T-cell (primary cell): ENCODE results near the gene NOL12. TPM values are rescaled to one million over a fixed set of nuclear protein-coding genes. Genes with fewer than 3 reads are reported as not detected.

Source experiments
- ATAC-seq, 4 experiments: fragments of 200-7000 bp in 3 of 4; fragments of 150-1000 bp in 1 of 4; cut with Tn5 transposase; replicated peaks in 1 of 4; 1 replicate in 3 of 4; 2 replicates in 1 of 4; pipeline ENCODE4 v1.10.0; 2021; ENCODE audit warnings: moderate library complexity in 3 of 4, mild to moderate bottlenecking in 2 of 4, moderate number of reproducible peaks in 1 of 4
- CTCF ChIA-PET, 2 donors: fragments of 300-600 bp; sonication (Branson Sonifier 250); formaldehyde crosslinking; loops; one replicate each; lab custom pipeline; 2022; ENCODE audit warnings: antibody characterized with exemption in 2 of 2; lab: Charles Lee
- POLR2A ChIA-PET, 2 donors: fragments of 300-600 bp; sonication (Branson Sonifier 250); formaldehyde crosslinking; loops; one replicate each; lab custom pipeline; 2022; ENCODE audit warnings: antibody characterized with exemption in 2 of 2; lab: Charles Lee
- DNase-seq, 35 experiments: peaks; one replicate each; pipeline versions ENCODE4 v3.0.0 to v3.0.0-alpha.2; 2013 to 2023
- H3K27ac ChIP-seq: one replicate; pipeline ENCODE4 v1.5.1; 2013; ENCODE audit warnings: low read length
- H3K27me3 ChIP-seq, 2 experiments: replicated peaks in 1 of 2; 1 replicate in 1 of 2; 2 replicates in 1 of 2; pipeline versions ENCODE4 v1.6.1 to v1.7.0; 2013; ENCODE audit warnings: low read length in 1 of 2, mixed read lengths in 1 of 2; ENCODE audit not compliant: control insufficient read depth in 2 of 2, insufficient read depth in 2 of 2; ENCODE audit errors: extremely low read depth in 1 of 2
- H3K36me3 ChIP-seq, 2 donors: 1 replicate in 1 of 2; 2 replicates in 1 of 2; pipeline versions ENCODE4 v1.6.1 to v1.7.0; 2013; ENCODE audit warnings: low read length in 1 of 2; ENCODE audit not compliant: control insufficient read depth in 2 of 2, insufficient read depth in 1 of 2; ENCODE audit errors: extremely low read depth in 1 of 2
- H3K4me1 ChIP-seq, 2 experiments: 1 replicate in 1 of 2; 2 replicates in 1 of 2; pipeline versions ENCODE4 v1.6.1 to v1.7.0; 2013; ENCODE audit warnings: low read length in 2 of 2, mixed read lengths in 1 of 2; ENCODE audit not compliant: insufficient read depth in 2 of 2, control insufficient read depth in 1 of 2; ENCODE audit errors: extremely low read depth in 1 of 2
- H3K4me3 ChIP-seq, 2 donors: 1 replicate in 1 of 2; 2 replicates in 1 of 2; pipeline versions ENCODE4 v1.5.1 to v1.7.0; 2013; ENCODE audit warnings: mild to moderate bottlenecking in 2 of 2, low read length in 1 of 2, moderate library complexity in 1 of 2; ENCODE audit not compliant: control insufficient read depth in 1 of 2; ENCODE audit errors: extremely low read depth in 1 of 2
- H3K9me3 ChIP-seq: 2 replicates; pipeline ENCODE4 v1.7.0; 2013
- H3K27ac Mint-ChIP-seq, 2 donors: one replicate each; pipeline ENCODE4 v1.8.0; 2020 to 2021; ENCODE audit warnings: mild to moderate bottlenecking in 2 of 2, mixed read lengths in 2 of 2
- H3K27me3 Mint-ChIP-seq, 2 donors: one replicate each; pipeline ENCODE4 v1.8.0; 2021 to 2022; ENCODE audit warnings: mixed read lengths in 2 of 2
- H3K36me3 Mint-ChIP-seq: one replicate; pipeline ENCODE4 v1.8.0; 2021; ENCODE audit warnings: mixed read lengths
- H3K4me1 Mint-ChIP-seq, 3 donors: one replicate each; pipeline ENCODE4 v1.8.0; 2020 to 2022; ENCODE audit warnings: mixed read lengths in 3 of 3, mild to moderate bottlenecking in 1 of 3
- H3K4me3 Mint-ChIP-seq, 3 donors: one replicate each; pipeline ENCODE4 v1.8.0; 2020 to 2022; ENCODE audit warnings: mild to moderate bottlenecking in 3 of 3, mixed read lengths in 3 of 3, moderate library complexity in 3 of 3
- H3K9me3 Mint-ChIP-seq, 3 donors: one replicate each; pipeline ENCODE4 v1.8.0; 2020 to 2022; ENCODE audit warnings: mixed read lengths in 3 of 3
- WGBS: methylation state at CpG from one replicate; pipeline ENCODE4 v1.1.5; 2013; ENCODE audit warnings: missing lambda C conversion rate; ENCODE audit not compliant: insufficient coverage; 5-methylcytosine and 5-hydroxymethylcytosine counted together
- total RNA-seq, 35 experiments: library from RNA in 6 of 35; stranded (reverse) in 6 of 35; fragments of 120-200 nt in 1 of 35; gene quantifications; one replicate each; pipeline versions ENCODE4 v1.2.1 to v1.2.4 and lab custom pipeline; 2013 to 2026

The NOL12 gene
- total RNA-seq, 5 donors from 2014 or later (not counting 1 experiment from before 2014, with no cell fraction given): 29.2 to 52.4 (median 47.5) TPM

DNA sequence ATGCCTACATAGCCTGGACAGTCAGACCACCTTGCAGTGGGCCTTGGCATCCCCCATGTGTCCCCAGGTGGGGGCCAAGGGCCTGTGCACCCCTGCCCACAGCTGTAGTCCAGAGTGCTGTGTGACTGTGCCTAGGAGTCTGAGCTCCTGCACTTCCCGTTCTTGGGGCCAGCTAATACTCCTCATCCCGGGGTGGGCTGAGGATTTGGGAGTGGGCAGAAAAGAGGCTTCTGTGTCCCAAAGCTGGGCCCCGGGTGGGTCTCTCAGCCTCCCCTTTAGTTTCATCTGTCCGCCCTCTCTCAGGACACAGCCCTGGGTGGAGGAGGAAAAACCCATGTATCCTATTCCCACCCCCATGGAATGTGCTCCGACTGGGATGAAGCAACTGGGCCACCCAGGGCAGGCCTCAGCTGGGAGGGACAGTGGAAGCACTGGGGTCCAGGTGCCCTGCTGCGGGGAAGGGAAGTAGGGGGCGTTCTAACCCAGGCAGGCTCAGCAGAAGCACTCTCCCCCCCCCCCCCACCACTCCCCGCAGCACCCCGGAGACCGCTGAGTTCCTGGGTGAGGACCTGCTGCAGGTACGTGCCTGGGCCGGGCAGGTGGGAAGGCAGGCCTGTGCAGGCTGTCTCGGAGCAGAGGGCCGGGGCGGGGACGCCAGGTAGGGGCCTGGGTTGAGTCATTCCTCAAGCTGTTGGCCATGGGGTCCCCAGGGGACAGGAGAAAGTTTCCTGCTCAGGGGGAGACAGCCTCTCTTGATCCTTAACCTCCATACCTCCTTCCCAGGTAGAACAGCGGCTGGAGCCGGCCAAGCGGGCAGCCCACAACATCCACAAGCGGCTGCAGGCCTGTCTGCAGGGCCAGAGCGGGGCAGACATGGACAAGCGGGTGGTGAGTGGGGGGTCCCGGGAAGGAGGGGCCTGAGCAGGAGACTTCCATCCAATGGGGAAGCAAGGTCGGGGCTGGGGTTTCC is 45.3 kb upstream of the NOL12 start:
- peaks cover 31 to 75% of the 10 kb centered on the region in 2 experiments for H3K4me1 ChIP-seq
- H3K4me3 ChIP-seq: peak overlapping the region; percentile 89 to 94
- DNase-seq (peak in 5 of 35 experiments; percentile 27 to 56 (median 36)), ATAC-seq (peak; percentile 15 to 26 (median 21))
- H3K9me3 Mint-ChIP-seq: no peaks in the 10 kb centered on the region
- peaks cover 13% of the 10 kb centered on the region for H3K36me3 Mint-ChIP-seq
- H3K27ac ChIP-seq: peak overlapping the region; percentile 65
- ChIA-PET POLR2A (interaction anchor here in 1 of 2 donors (0.6 kb wide), 1 partner anchor 17 kb away, joined by 6 read pairs; no protein-coding TSS in a partner anchor), CTCF (interaction anchor here (0.7 to 3.5 kb wide), 8 partner anchors 9 to 35 kb away, joined by 3 to 39 read pairs (median 4); partner anchors contain the start of genes GGA1 (in 1 of the 2), LGALS1 (in 1 of the 2) and PDXP (in 1 of the 2))
- WGBS: no CpG with 5 or more reads among the region's 24 CpGs
- peak overlapping the region; percentile 94 for H3K4me3 Mint-ChIP-seq
- peaks cover 53 to 70% (median 59%) of the 10 kb centered on the region in 3 donors for H3K4me1 Mint-ChIP-seq
- no peaks in the 10 kb centered on the region for H3K27me3 ChIP-seq
- H3K27me3 Mint-ChIP-seq: no peaks in the 10 kb centered on the region
- H3K9me3 ChIP-seq: no peaks in the 10 kb centered on the region
- peaks cover 10 to 50% of the 10 kb centered on the region in 2 donors for H3K36me3 ChIP-seq
- H3K27ac Mint-ChIP-seq: peak overlapping the region; percentile 95 to 96

DNA sequence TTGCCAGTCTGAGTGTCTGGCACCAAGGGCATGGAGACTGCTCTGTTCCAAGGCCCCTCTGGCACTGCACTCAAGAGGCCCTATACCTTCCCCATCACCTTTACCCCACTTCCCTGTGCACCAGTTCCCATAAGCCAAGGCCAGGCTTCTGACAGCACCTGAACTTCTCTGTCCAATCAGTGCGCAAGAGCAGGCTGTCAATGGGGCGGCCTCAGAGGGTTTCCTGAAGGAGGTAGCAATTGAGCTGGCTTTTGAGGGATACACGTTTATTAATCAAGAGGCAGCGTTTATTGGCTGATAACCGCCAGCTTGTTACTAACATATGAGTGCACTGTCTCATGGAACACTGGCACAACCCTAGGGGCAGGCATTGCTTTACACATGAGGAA is 44.6 kb upstream of the NOL12 start:
- peaks cover 10 to 56% of the 10 kb centered on the region in 2 donors for H3K36me3 ChIP-seq
- peaks cover 28 to 69% of the 10 kb centered on the region in 2 experiments for H3K4me1 ChIP-seq
- H3K27ac ChIP-seq: peak overlapping the region; percentile 65
- H3K4me3 ChIP-seq: peak overlapping the region; percentile 42 to 89
- H3K27ac Mint-ChIP-seq: peak overlapping the region; percentile 76 to 96
- H3K36me3 Mint-ChIP-seq: peaks cover 13% of the 10 kb centered on the region
- ChIA-PET POLR2A (interaction anchor here in 1 of 2 donors (1.0 kb wide), 1 partner anchor 36 kb away, joined by 5 read pairs; no protein-coding TSS in a partner anchor), CTCF (interaction anchor here (1.2 to 3.6 kb wide), 7 partner anchors 10 to 34 kb away, joined by 3 to 39 read pairs (median 5); partner anchors contain the start of genes PDXP (in 2 of the 2), GGA1 (in 1 of the 2) and LGALS1 (in 1 of the 2))
- no peaks in the 10 kb centered on the region for H3K9me3 Mint-ChIP-seq
- ATAC-seq (no peak), DNase-seq (no peak)
- H3K4me1 Mint-ChIP-seq: peaks cover 46 to 64% (median 54%) of the 10 kb centered on the region in 3 donors
- H3K27me3 ChIP-seq: no peaks in the 10 kb centered on the region
- 97% methylated on average over 5 of the region's 5 CpGs for WGBS
- no peaks in the 10 kb centered on the region for H3K27me3 Mint-ChIP-seq
- H3K4me3 Mint-ChIP-seq: peak overlapping the region; percentile 25 to 94 (median 94)
- no peaks in the 10 kb centered on the region for H3K9me3 ChIP-seq

GRCh38 chr22:37643225-37643847 is 42.8 kb upstream of the NOL12 start:
- Histone ChIP-seq H3K27ac (no peak overlapping the region), H3K4me1 (peaks cover 12 to 60% of the 10 kb centered on the region in 2 experiments), H3K36me3 (peaks cover 15 to 69% of the 10 kb centered on the region in 2 donors), H3K4me3 (no peak overlapping the region), H3K9me3 (no peaks in the 10 kb centered on the region), H3K27me3 (no peaks in the 10 kb centered on the region)
- Mint-ChIP-seq H3K27me3 (no peaks in the 10 kb centered on the region), H3K27ac (peak overlapping the region; percentile 71 to 89), H3K4me1 (peaks cover 31 to 46% (median 37%) of the 10 kb centered on the region in 3 donors), H3K36me3 (peaks cover 18% of the 10 kb centered on the region), H3K4me3 (peak overlapping the region; percentile 36 to 94 (median 47)), H3K9me3 (no peaks in the 10 kb centered on the region)
- CTCF ChIA-PET: interaction anchor here (0.6 to 3.6 kb wide), 25 partner anchors 9 to 1673 kb away, joined by 3 to 39 read pairs (median 5); partner anchors contain the start of genes PDXP (in 2 of the 2), GGA1 (in 1 of the 2), LGALS1 (in 1 of the 2) and NOL12 (in 1 of the 2)
- peak; percentile 50 to 90 (median 80) for DNase-seq
- WGBS: 25% methylated on average over 9 of the region's 9 CpGs
- ATAC-seq: peak; percentile 50 to 64 (median 58)
- POLR2A ChIA-PET: interaction anchor here (0.7 to 1.2 kb wide), 4 partner anchors 15 to 38 kb away, joined by 3 to 4 read pairs (median 3); partner anchors contain the start of genes GGA1 (in 1 of the 2) and PDXP (in 1 of the 2)

DNA sequence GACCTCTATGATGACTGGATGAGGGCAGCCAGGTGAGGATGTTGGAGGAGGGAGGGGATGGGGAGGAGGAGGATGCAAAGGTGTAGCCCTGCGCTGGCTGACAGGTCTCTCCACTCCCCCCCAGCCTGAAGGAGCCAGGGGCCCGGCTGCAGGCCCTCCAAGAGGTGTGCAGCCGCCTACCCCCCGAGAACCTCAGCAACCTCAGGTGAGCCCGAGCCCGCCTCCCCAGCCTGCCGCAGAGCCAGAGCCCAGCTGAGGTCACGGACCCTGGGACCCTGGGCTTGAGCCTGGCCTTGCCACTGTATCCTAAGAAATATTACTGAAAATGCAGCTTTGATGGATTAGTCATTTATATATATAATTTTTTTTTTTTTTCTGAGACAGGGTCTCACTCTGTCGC is 38.8 kb upstream of the NOL12 start:
- peaks cover 17 to 21% (median 20%) of the 10 kb centered on the region in 3 donors for H3K4me1 Mint-ChIP-seq
- Histone ChIP-seq H3K4me3 (no peak overlapping the region), H3K36me3 (peaks cover 37 to 94% of the 10 kb centered on the region in 2 donors), H3K27me3 (no peaks in the 10 kb centered on the region), H3K27ac (no peak overlapping the region), H3K9me3 (no peaks in the 10 kb centered on the region), H3K4me1 (peaks cover 3 to 34% of the 10 kb centered on the region in 2 experiments)
- no peak for ATAC-seq
- H3K27ac Mint-ChIP-seq: no peak overlapping the region
- 90% methylated on average over 2 of the region's 9 CpGs for whole genome bisulfite sequencing
- no peaks in the 10 kb centered on the region for H3K27me3 Mint-ChIP-seq
- POLR2A ChIA-PET: no interaction called here
- no peak for DNase-seq
- H3K36me3 Mint-ChIP-seq: peaks cover 35% of the 10 kb centered on the region
- no peak overlapping the region for H3K4me3 Mint-ChIP-seq
- CTCF ChIA-PET: no interaction called here
- no peaks in the 10 kb centered on the region for H3K9me3 Mint-ChIP-seq

- Histone ChIP-seq H3K4me3 (no peak overlapping the region), H3K27ac (no peak overlapping the region), H3K27me3 (no peaks in the 10 kb centered on the region), H3K4me1 (peaks cover 3 to 28% of the 10 kb centered on the region in 2 experiments), H3K36me3 (peaks cover 37 to 92% of the 10 kb centered on the region in 2 donors), H3K9me3 (no peaks in the 10 kb centered on the region)
- ATAC-seq (no peak), DNase-seq (no peak)
- peaks cover 11 to 15% (median 14%) of the 10 kb centered on the region in 3 donors for H3K4me1 Mint-ChIP-seq
- H3K27ac Mint-ChIP-seq: peak overlapping the region in 1 of 2 donors; percentile 55
- no peaks in the 10 kb centered on the region for H3K9me3 Mint-ChIP-seq
- no peaks in the 10 kb centered on the region for H3K27me3 Mint-ChIP-seq
- 98% methylated on average over 9 of the region's 9 CpGs for WGBS
- POLR2A ChIA-PET: no interaction called here
- CTCF ChIA-PET: no interaction called here
- H3K4me3 Mint-ChIP-seq: no peak overlapping the region
- H3K36me3 Mint-ChIP-seq: peaks cover 38% of the 10 kb centered on the region
Measured at GRCh38 chr22:37647928-37648327, 38.2 kb upstream of the NOL12 start.
